ENCODE measurements around the gene PDE2A. TPM values are rescaled to one million over a fixed set of nuclear protein-coding genes. Genes with fewer than 3 reads are reported as not detected.

Gene PDE2A
- total RNA-seq, 1 experiment from 2014 or later: 0.74 TPM

DNA sequence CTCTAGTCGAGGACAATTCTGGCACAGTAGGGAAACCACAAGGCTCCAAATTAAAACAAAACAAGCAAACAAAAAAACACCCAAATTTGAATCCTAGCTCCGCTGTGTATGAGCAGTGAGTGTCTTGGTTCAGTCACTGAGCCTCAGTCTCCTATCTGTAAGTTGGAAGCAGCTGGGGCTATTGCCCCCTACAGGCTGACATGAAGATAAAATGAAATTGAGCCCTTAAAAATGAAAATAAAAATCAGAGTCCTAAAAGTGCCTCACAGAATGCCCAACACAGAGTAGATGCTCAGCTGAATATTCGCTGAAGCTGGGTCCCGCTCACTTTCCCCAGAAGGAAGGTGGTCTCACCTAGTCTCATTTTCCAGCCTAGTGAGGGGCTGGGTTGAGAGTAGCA lies 65.2 kb downstream of the PDE2A start:
- no TSS peak for BruUV-seq (replicated peaks)

DNA sequence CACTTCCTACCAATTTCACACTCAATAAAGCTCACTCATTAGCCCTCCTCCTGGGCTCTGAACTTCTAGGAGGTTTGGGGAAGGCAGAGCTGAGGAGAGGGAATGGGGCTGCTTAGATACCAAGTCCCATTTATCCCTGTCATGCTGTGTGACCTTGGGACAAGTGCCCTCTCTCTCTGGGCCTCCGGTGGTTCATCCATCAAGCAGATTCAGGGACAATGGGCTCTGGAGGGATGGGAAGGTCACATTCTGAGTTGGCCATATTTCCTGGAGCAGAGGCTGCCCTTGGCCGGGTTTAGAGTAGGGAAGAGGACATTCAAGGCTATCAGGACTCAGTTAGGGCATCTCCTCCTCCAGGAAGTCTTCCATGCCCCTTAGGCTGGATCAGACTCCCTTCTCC lies 66.7 kb downstream of the PDE2A start:
- Histone ChIP-seq H3K4me3 (ENCODE audit: low read depth in 2 of 2, low read length in 2 of 2) (no peak overlapping the region), H3K9me3 (ENCODE audit: control insufficient read depth, insufficient read depth, low read depth, low read length) (no peaks in the 10 kb centered on the region), H3K27ac (ENCODE audit: low read length) (no peak overlapping the region), H3K4me1 (ENCODE audit: control insufficient read depth, insufficient read depth, low read length) (no peaks in the 10 kb centered on the region), H3K27me3 (ENCODE audit: control insufficient read depth, insufficient read depth, low read length) (peaks cover 11% of the 10 kb centered on the region), H3K36me3 (ENCODE audit: control insufficient read depth, insufficient read depth, low read length) (no peaks in the 10 kb centered on the region)
- intact Hi-C loops (cut with micrococcal nuclease; ENCODE audit: unreplicated experiment): no loop called here
- in situ Hi-C loops (cut with HindIII; ENCODE audit: low pct_unique_long_range_greater_than_20kb, low sequenced_read_pairs): no loop called here
- CTCF ChIA-PET: interaction anchor here (0.6 to 1.1 kb wide), 3 partner anchors 33 to 185 kb away, joined by 3 to 8 read pairs (median 6); no protein-coding TSS in a partner anchor
- DNase-seq (ENCODE audit: low read depth, low spot score) (no peak), ATAC-seq (no peak)
- no peak for TF ChIP-seq TCF7L2 (IDR thresholded peaks at IDR 0.05; ENCODE audit: low read depth, low read length)
- TF ChIP-seq POLR2AphosphoS5 (IDR thresholded peaks at IDR 0.05; ENCODE audit: low read depth, low read length): no peak
- no peak for TF ChIP-seq SIN3A (IDR thresholded peaks at IDR 0.05; ENCODE audit: borderline replicate concordance, insufficient read depth, low read depth, low read length)
- TF ChIP-seq, protein P1, sequence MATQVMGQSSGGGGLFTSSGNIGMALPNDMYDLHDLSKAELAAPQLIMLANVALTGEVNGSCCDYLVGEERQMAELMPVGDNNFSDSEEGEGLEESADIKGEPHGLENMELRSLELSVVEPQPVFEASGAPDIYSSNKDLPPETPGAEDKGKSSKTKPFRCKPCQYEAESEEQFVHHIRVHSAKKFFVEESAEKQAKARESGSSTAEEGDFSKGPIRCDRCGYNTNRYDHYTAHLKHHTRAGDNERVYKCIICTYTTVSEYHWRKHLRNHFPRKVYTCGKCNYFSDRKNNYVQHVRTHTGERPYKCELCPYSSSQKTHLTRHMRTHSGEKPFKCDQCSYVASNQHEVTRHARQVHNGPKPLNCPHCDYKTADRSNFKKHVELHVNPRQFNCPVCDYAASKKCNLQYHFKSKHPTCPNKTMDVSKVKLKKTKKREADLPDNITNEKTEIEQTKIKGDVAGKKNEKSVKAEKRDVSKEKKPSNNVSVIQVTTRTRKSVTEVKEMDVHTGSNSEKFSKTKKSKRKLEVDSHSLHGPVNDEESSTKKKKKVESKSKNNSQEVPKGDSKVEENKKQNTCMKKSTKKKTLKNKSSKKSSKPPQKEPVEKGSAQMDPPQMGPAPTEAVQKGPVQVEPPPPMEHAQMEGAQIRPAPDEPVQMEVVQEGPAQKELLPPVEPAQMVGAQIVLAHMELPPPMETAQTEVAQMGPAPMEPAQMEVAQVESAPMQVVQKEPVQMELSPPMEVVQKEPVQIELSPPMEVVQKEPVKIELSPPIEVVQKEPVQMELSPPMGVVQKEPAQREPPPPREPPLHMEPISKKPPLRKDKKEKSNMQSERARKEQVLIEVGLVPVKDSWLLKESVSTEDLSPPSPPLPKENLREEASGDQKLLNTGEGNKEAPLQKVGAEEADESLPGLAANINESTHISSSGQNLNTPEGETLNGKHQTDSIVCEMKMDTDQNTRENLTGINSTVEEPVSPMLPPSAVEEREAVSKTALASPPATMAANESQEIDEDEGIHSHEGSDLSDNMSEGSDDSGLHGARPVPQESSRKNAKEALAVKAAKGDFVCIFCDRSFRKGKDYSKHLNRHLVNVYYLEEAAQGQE (IDR thresholded peaks at IDR 0.05; ENCODE audit: insufficient read depth in 1 of 2, low read depth in 2 of 2, low read length in 1 of 2): no peak
- TF ChIP-seq, protein P2, sequence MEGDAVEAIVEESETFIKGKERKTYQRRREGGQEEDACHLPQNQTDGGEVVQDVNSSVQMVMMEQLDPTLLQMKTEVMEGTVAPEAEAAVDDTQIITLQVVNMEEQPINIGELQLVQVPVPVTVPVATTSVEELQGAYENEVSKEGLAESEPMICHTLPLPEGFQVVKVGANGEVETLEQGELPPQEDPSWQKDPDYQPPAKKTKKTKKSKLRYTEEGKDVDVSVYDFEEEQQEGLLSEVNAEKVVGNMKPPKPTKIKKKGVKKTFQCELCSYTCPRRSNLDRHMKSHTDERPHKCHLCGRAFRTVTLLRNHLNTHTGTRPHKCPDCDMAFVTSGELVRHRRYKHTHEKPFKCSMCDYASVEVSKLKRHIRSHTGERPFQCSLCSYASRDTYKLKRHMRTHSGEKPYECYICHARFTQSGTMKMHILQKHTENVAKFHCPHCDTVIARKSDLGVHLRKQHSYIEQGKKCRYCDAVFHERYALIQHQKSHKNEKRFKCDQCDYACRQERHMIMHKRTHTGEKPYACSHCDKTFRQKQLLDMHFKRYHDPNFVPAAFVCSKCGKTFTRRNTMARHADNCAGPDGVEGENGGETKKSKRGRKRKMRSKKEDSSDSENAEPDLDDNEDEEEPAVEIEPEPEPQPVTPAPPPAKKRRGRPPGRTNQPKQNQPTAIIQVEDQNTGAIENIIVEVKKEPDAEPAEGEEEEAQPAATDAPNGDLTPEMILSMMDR (IDR thresholded peaks at IDR 0.05): no peak
- BruUV-seq (replicated peaks): no TSS peak
- POLR2A ChIA-PET: no interaction called here

More for the DNA sequence above, 65.2 kb downstream of the PDE2A start:
- ChIA-PET CTCF (interaction anchor here (1.2 to 1.7 kb wide), 4 partner anchors 10 to 138 kb away, joined by 3 to 6 read pairs (median 4); no protein-coding TSS in a partner anchor), POLR2A (no interaction called here)
- H3K4me1 ChIP-seq (ENCODE audit: control insufficient read depth, insufficient read depth, low read length): no peaks in the 10 kb centered on the region
- no peak overlapping the region for H3K4me3 ChIP-seq (ENCODE audit: low read depth in 2 of 2, low read length in 2 of 2)
- no peak for TF ChIP-seq POLR2AphosphoS5 (IDR thresholded peaks at IDR 0.05; ENCODE audit: low read depth, low read length)
- TF ChIP-seq, protein P1 (IDR thresholded peaks at IDR 0.05; ENCODE audit: insufficient read depth in 1 of 2, low read depth in 2 of 2, low read length in 1 of 2): no peak
- DNase-seq (ENCODE audit: low read depth, low spot score) (no peak), ATAC-seq (no peak; the same call in 1 of the 2 replicates)
- no peaks in the 10 kb centered on the region for H3K9me3 ChIP-seq (ENCODE audit: control insufficient read depth, insufficient read depth, low read depth, low read length)
- H3K27ac ChIP-seq (ENCODE audit: low read length): no peak overlapping the region
- in situ Hi-C loops (cut with HindIII; ENCODE audit: low pct_unique_long_range_greater_than_20kb, low sequenced_read_pairs): no loop called here
- no peaks in the 10 kb centered on the region for H3K36me3 ChIP-seq (ENCODE audit: control insufficient read depth, insufficient read depth, low read length)
- H3K27me3 ChIP-seq (ENCODE audit: control insufficient read depth, insufficient read depth, low read length): peaks cover 17% of the 10 kb centered on the region
- intact Hi-C loops (cut with micrococcal nuclease; ENCODE audit: unreplicated experiment): no loop called here

Measured in Panc1 (cell line).